GM19324 (cell line): ENCODE data around the gene STARD3.
A peak's percentile ranks its signal among the peaks of the same experiment; 100 is the strongest.

ENCODE experiments used
- ATAC-seq: cut with Tn5 transposase; IDR thresholded peaks from one replicate; pipeline ENCODE4 v1.9.1; 2021; ENCODE audit warnings: mild to moderate bottlenecking, moderate library complexity; ENCODE audit not compliant: unreplicated experiment, low FRiP score

Gene STARD3

GRCh38 chr17:39618956-39619785 is 17.8 kb upstream of the STARD3 start:
- no peak for ATAC-seq

DNA sequence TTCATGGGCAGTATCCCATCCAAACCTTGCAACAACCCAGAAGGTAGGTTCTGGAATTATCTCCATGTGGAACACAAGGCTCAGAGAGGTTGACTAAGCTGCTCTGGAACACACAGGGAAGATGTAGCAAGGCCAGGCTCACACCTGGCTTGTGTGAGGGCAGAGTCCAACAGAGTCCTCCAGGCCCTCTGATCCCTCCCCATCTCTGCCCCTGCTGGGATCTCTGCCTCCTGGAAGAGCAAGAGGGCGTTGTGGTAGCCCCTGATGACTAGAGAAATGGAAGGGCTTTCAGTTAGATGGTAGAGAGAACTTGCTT is 17.2 kb upstream of the STARD3 start:
- ATAC-seq, result no peak

DNA sequence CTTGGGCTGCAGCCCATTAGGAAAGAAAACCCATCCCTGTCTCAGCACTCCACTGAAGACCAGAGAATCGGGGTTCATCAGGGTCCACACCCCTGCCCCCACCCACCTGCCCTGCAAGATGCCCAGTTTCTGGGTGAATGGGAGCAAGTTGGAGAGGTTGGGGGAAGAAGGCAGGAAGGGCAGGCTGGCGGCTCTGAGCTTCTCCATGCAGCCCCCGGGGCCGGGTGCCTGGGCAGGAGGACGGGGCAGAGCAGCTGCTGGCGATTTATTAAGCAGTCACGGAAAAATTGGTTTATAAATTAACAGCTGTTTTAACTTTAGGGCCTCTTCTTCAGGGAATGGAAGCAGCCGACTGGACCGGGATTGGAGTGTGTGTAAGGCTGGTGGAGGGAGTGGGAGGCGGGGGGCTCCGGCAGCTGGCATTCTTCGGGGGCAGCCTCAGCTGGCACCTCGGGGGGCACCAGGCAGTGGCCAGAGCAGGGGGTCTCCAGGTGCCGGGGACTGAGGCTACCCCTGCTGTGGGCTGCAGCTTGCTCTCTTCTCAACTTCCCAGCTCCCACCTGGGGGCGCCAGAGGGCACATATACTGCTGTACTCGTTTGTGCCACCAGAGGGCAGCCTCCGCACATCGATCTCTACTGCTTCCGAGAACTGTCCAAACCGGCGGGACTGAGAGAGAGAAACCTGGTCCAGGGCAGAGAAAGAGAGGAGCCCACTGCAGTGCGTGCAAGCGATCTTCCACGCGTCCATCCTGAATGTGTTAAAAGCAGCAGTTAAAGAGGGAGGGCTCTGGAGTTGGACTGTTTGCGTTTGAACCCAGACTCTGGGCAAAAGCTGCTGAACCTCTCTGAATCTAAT is 15.2 kb upstream of the STARD3 start:
- peak; percentile 63 for ATAC-seq

GRCh38 chr17:39622380-39623006 is 14.5 kb upstream of the STARD3 start:
- no peak for ATAC-seq

GRCh38 chr17:39623356-39623950 is 13.5 kb upstream of the STARD3 start:
- no peak for ATAC-seq

DNA sequence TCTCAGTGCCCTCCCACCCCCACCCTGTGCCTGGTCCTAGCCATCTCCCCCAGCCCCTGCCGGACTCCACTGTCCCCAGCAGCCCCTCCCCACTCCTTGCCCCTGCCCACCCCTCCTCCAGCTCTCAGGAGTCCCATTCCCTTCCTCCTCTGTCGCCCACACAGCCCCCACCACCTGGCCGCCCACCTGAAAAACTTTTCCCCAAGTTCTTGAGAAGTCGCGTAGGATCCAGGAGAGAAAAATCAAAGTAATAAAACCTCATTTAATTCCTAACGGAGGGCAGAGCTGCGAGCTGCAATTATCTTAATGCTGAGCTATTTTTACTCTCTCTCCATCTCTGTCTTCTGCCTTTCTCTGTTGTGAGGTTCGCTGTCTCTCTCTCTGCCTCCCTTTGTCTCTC is 12.6 kb upstream of the STARD3 start:
- no peak for ATAC-seq

GRCh38 chr17:39625198-39625785 is 11.7 kb upstream of the STARD3 start:
- ATAC-seq, result no peak

GRCh38 chr17:39626171-39627046 is 10.5 kb upstream of the STARD3 start, which contains the start of gene PPP1R1B:
Gene PPP1R1B (plus strand): TSS chr17:39626952. CDS start chr17:39627393, 441 bp downstream.
- ATAC-seq, result no peak

DNA sequence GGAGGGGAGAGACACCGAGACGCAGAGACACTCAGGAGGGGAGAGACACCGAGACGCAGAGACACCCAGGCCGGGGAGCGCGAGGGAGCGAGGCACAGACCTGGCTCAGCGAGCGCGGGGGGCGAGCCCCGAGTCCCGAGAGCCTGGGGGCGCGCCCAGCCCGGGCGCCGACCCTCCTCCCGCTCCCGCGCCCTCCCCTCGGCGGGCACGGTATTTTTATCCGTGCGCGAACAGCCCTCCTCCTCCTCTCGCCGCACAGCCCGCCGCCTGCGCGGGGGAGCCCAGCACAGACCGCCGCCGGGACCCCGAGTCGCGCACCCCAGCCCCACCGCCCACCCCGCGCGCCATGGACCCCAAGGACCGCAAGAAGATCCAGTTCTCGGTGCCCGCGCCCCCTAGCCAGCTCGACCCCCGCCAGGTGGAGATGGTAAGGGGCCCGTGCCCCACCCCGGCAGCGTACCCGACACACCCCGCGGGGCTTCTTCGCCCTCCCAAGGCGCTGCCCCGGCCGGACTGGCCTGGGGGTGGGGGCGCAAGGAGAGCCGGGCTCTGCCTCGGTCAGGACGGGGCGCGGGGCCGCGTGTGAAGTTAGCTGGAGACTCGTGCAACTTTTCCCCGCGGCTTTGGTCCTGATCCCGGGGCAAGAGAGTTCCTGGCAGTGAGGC is 9.8 kb upstream of the STARD3 start:
- no peak for ATAC-seq

GRCh38 chr17:39627712-39628516 is 9.0 kb upstream of the STARD3 start:
- no peak for ATAC-seq

DNA sequence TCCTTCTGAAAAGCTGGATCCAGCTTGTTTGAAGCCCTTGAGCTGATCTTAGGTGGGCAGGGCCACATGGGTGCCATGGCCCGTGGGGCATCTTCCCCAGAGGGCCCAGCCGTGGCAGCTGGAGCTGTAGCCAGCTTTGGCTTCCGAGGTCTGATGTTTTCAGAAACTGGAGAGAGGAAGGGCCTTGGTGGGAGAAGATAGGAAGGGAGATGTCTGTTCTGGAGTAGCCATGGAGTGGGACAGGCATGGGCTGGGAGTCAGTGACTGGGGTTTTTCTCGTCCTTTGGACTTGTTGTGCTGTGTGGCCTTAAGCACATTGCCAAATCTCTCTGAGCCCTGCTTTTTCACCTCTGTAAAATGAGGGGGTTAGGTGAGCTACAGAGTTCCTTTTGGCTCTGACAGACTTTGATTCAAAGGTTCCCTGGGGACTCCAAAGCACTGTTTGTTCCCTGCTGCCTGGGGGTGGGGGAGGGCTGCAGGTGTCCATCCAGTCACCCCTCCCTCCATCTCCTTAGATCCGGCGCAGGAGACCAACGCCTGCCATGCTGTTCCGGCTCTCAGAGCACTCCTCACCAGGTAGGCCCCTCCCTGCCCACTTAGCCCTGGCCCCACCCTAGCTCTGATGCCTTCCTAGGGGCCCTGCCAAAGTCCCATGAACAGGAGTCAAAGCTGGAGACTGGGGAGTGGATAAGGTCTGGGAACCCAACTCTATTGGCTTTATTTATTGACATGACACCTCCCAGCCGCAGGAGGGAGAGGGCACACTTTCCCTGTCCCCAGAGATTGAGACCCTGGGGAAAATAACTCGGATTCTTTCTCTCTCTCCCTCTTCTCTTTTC is 8.1 kb upstream of the STARD3 start:
- ATAC-seq, result no peak

DNA sequence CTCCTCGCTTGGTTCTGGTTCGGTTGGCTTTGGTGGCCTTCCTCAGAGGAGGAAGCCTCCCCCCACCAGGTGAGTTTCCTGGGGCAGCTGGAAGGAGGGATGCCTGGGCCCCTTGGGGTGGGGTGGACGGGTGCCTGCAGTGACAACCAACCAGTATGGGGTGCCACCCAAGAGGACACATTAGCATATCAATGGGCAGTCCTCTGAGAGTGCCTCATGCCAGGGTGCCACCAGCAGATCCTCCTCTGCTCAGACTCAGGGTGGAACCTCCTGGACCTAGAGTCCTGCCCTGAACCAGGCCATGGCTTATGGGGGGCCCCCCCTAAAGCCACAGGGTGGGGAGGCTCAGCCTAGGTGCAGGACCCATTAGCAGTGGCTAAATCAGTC is 7.5 kb upstream of the STARD3 start:
- no peak for ATAC-seq

DNA sequence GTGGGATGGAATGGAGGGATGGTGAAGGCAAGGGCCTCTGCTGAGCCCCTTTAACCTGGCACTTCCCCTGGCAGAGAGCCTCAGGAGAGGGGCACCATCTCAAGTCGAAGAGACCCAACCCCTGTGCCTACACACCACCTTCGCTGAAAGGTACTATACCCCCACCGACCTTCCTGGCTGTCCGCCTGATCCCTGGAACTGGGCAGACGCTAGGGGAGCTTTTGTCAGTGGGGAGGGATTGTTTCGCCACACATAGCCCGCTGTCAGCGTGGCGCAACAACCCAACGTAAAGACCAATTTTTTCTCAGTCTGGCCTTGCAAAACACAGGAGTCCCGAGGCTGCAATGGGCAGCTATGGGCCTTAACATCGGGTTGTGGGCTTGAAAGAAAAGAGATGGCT is 7.0 kb upstream of the STARD3 start:
- ATAC-seq, result no peak

DNA sequence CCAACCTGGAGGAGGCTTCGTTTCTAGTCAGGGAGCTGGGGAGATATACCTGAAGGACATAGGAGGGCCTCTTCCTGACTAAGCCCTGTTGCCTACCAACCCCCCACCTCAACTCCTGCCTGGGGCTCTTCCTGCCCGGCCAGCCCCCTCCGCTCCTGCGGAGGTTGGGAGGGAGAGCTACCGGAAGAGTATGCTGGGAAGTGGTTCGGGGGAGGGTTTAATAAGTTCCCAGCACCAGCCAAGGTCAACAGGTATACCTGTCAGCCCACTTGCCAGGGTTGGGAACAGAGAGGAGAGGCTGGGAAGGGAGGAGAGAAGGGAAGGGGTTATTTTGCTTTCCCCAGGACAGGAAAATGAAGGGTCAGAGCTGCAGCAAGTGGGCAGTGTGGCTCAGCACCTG is 5.5 kb upstream of the STARD3 start:
- no peak for ATAC-seq

GRCh38 chr17:39632153-39632941 is 4.6 kb upstream of the STARD3 start:
- no peak for ATAC-seq

- no peak for ATAC-seq
These were observed 3.3 kb upstream of the STARD3 start for GRCh38 chr17:39633570-39634183.
